ENCODE data around the gene NHERF2. TPM values are rescaled to one million over a fixed set of nuclear protein-coding genes. Genes with fewer than 3 reads are reported as not detected.

Gene NHERF2
- polyA plus RNA-seq, 2 of the 4 experiments (the other 2 are of a cell fraction): 32.3 to 35.0 TPM

- TF ChIP-seq CTCF (IDR thresholded peaks at IDR 0.05): no peak
Measured at GRCh38 chr16:2081201-2082084, 54.7 kb downstream of the NHERF2 start (continued).

- Histone ChIP-seq H3K4me2 (no peak overlapping the region), H3K4me3 (no peak overlapping the region), H3K4me1 (no peaks in the 10 kb centered on the region; the same call in 2 of the 3 replicates), H3K27ac (no peak overlapping the region), H3K9me3 (no peaks in the 10 kb centered on the region)
- CTCF ChIA-PET: interaction anchor here (1.2 to 1.7 kb wide), 4 partner anchors 9 to 78 kb away, joined by 3 to 5 read pairs (median 3); no protein-coding TSS in a partner anchor
- 90% methylated on average over 25 of the region's 32 CpGs for WGBS (ENCODE audit: missing lambda C conversion rate)
- TF ChIP-seq CBX8 (IDR thresholded peaks at IDR 0.05): no peak
- no peak for TF ChIP-seq FOXS1 (CRISPR knock-in tag; IDR thresholded peaks at IDR 0.05)
- no peak for TF ChIP-seq HOXA7 (CRISPR knock-in tag; IDR thresholded peaks at IDR 0.05)
- TF ChIP-seq NFE2L2 (conservative IDR thresholded peaks at IDR 0.05; ENCODE audit: low read length): no peak
- no peak for TF ChIP-seq TP53 (CRISPR knock-in tag; IDR thresholded peaks at IDR 0.05)
- no peak for TF ChIP-seq ZC3H11A (IDR thresholded peaks at IDR 0.05)
- TF ChIP-seq MAZ (IDR thresholded peaks at IDR 0.05; ENCODE audit: borderline replicate concordance, low read depth, low read length): no peak
- no peak for TF ChIP-seq ZSCAN20 (CRISPR knock-in tag; IDR thresholded peaks at IDR 0.05)
- no peak for TF ChIP-seq E2F6 (IDR thresholded peaks at IDR 0.05; ENCODE audit: borderline replicate concordance, low read depth)
- TF ChIP-seq RCOR1 (IDR thresholded peaks at IDR 0.05; ENCODE audit: low read depth, low read length): no peak
- no peak for TF ChIP-seq POLR2AphosphoS2 (conservative IDR thresholded peaks at IDR 0.05; ENCODE audit: low read length)
- no peak for TF ChIP-seq FOSL2 (IDR thresholded peaks at IDR 0.05)
- TF ChIP-seq FOSL2 (CRISPR knock-in tag; IDR thresholded peaks at IDR 0.05): no peak
- TF ChIP-seq HOXB13 (CRISPR knock-in tag; IDR thresholded peaks at IDR 0.05; ENCODE audit: low read depth): no peak
- no peak for TF ChIP-seq FOSB (CRISPR knock-in tag; IDR thresholded peaks at IDR 0.05)
- no peak for FAIRE-seq
- peak in 1 of 2 experiments; percentile 36 for DNase-seq (ENCODE audit: low read depth in 1 of 2, low spot score in 1 of 2)
- POLR2A ChIA-PET: no interaction called here
- ATAC-seq: peak in 1 of 2 experiments; percentile 5; a peak in 3 of 6 replicates
Measured at GRCh38 chr16:2082171-2082982, 55.7 kb downstream of the NHERF2 start.

- CTCF ChIA-PET: interaction anchor here (1.2 to 1.7 kb wide), 3 partner anchors 57 to 79 kb away, joined by 3 to 5 read pairs (median 3); no protein-coding TSS in a partner anchor
- POLR2A ChIA-PET: no interaction called here
- Histone ChIP-seq H3K9me3 (no peaks in the 10 kb centered on the region), H3K4me3 (no peak overlapping the region), H3K4me2 (no peak overlapping the region), H3K4me1 (no peaks in the 10 kb centered on the region; the same call in 2 of the 3 replicates), H3K27ac (no peak overlapping the region)
- DNase-seq (ENCODE audit: low read depth in 1 of 2, low spot score in 1 of 2): no peak
- no peak for TF ChIP-seq POLR2AphosphoS2 (conservative IDR thresholded peaks at IDR 0.05; ENCODE audit: low read length)
- TF ChIP-seq BCL3 (IDR thresholded peaks at IDR 0.05): no peak
- TF ChIP-seq KDM5A (IDR thresholded peaks at IDR 0.05): no peak
- no peak for TF ChIP-seq NPAS2 (CRISPR knock-in tag; IDR thresholded peaks at IDR 0.05; ENCODE audit: borderline replicate concordance)
- no peak for TF ChIP-seq NFE2L2 (conservative IDR thresholded peaks at IDR 0.05; ENCODE audit: low read length)
- TF ChIP-seq ATOH8 (CRISPR knock-in tag; IDR thresholded peaks at IDR 0.05; ENCODE audit: low read depth): no peak
- no peak for TF ChIP-seq USF2 (IDR thresholded peaks at IDR 0.05)
- TF ChIP-seq HEYL (CRISPR knock-in tag; IDR thresholded peaks at IDR 0.05): no peak
- no peak for TF ChIP-seq SREBF2 (IDR thresholded peaks at IDR 0.05)
- TF ChIP-seq FOXS1 (CRISPR knock-in tag; IDR thresholded peaks at IDR 0.05): no peak
- 92% methylated on average over 8 of the region's 16 CpGs for WGBS (ENCODE audit: missing lambda C conversion rate)
- no peak for ATAC-seq
- no peak for FAIRE-seq
Measured at GRCh38 chr16:2082983-2083364, 56.3 kb downstream of the NHERF2 start.
